Activated CD4-positive, alpha-beta T cell treated with anti-CD3 and anti-CD28 coated beads, Interleukin-2, Interleukin-4, amounts not matched to agents 100 ng/mL and 50 ng/mL, durations not matched to agents 16 hours and 8 hours (primary cell): ENCODE measurements around the gene ARHGAP22.
A peak's percentile ranks its signal among the peaks of the same experiment; 100 is the strongest.

Experiments used
- DNase-seq: peaks from one replicate; pipeline ENCODE4 v3.0.0-alpha.2; 2020; ENCODE audit warnings: low spot score

The ARHGAP22 gene

DNA sequence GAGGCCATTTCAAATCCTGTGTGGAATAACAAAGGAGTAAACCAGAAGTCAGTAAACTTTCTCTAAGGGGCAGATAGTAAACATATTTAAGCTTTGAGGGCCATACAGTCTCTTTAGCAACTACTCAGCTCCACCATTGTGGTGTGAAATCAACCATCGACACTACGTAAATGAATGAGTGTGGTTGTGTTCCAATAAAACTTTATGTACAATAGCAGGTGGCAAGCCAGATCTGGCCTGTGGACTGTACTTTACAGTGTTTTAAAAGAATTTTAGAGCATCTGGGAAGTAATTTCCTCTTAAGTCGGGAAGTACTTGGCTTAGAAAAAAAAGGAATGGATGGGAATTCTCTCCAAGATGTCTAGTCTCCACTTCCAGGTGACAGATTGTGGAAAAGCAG, 71.3 kb downstream of the ARHGAP22 start:
- DNase-seq, result no peak

DNA sequence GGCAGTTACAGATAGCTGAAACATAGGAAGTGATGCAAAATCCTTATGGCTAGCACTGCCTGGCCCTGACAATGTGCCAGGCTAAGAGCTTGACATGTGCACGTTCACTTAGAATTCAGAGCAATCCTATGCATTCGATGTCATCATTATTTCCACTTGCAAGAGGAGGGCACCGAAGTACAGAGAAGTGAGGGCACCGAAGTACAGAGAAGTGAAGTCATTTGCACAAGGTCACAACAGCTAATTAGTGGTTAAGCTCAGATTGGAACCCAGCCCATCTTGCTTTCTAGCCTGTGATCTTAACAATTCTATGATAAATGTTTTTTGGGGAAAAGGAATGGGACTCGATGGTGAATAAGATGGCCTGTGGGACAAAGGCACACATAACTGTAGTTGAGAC, 73.4 kb downstream of the ARHGAP22 start:
- DNase-seq, result no peak

DNA sequence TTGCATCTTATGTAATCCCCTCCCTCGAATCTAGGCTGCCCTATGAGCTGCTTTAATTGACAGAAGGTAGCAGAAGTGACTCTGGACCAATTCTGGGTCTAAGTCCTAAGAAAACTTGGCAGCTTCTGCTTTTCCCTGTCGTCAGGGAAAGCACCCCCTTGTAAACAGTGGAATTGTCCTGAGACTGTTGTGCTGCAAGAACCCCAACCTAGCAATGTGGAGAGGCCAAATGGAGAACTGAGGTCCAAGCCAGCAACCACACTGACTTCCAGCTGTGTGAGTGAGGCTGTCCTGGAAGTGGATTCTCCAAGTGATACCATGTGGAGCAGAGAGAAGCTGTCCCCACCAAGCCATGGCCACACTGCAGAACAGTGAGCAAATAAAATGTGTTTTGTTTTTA, 75.5 kb downstream of the ARHGAP22 start:
- no peak for DNase-seq

DNA sequence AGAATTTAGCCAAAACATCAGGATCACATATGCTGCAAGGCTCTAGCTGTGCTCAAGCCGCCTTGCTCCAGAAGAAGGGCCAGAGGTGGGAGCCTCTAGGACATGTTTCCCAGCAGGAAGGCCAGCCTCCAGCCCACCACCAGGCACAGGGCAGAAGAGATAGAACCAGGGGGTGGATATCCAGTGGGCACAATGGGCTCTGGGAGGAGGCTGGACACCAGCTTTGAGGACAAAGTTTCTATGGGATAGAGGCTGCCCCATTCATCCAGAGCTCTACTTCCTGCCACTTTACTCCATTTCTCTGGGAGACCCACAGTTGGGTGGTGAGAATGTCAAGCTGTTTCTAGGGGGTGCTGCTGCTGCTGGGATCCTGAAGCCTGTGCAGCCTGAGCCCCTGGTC, 77.1 kb downstream of the ARHGAP22 start:
- no peak for DNase-seq

DNA sequence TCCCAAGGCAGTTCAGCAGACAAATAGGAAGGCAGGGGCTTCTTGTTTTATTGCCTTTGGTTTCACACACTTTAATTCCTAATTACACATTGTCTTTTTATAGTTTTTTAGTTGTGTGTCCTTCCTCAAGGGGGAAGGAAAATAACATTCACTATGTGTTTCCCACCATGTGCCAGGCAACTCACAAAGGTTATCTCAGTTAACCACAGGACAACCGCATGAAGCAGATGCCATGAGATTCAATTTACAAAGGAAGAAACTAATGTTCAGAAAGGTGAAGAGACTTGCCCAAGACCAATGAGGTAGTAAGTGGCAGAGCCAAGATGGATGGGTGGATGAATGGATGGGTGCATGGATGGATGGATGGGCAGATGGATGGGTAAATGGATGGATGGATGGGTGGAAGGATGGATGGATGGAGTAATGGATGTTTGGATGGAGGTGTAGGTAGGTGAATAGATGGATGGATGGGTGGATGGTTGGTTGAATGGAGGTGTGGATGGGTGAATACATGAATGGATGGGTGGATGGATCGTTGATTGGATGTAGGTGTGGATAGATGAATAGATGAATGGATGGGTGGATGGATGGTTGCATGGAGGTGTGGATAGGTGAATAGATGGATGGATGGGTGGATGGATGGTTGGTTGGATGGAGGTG, 77.9 kb downstream of the ARHGAP22 start:
- DNase-seq, result no peak

DNA sequence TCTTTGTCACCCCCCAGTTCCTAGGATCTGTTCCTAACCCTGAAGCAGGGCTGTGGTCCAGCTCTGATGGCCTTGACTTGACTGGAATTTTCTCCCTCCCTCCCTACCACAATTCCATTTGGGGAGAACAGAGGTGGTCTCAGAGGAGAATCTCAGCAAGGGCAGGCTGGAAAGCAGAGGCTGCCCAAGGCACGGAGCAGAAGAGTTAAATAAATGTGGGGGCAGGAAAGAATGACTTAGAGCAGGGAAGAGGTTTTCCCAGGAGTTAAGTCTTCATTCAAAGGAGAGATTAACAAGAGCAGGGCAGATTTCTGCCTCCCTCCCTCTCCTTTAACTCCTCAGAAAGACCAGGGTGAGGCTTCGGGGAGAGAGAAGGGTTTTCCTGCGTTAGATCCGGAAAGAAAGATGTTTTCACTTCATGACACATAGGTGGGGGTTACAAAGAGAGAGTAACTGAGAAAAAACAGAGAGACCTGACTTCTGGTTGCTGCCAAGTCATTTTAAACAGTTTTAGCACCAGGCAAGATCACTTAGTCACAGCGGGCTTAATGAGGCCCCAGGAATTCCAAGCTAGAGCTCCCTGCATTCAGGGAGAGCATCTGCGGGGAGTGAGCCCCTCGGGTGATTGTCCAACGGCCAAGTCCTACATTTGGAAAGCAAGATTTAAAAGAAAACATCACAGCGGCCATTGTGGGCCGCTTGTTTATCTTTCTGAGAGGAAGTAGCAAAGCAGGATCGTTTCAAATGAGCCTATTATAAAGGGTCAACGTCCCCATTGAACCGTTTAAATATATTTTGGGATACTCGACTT, 78.7 kb downstream of the ARHGAP22 start:
- DNase-seq, result no peak

DNA sequence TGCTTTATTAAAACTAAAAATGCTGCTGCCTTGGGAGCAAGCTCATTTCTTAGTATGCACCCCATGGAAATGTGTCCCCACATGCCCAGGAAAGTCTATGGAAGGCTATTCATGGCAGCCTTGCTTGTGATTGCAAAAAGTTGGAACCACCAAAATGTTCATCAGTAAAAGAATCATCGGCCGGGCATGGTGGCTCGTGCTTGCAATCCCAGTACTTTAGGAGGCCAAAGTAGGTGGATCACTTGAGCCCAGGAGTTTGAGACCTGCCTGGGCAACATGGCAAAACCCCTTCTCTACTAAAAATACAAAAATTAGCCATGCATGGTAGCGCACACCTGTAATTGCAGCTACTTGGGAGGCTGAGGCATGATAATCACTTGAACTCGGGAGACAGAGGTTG, 79.8 kb downstream of the ARHGAP22 start:
- no peak for DNase-seq

DNA sequence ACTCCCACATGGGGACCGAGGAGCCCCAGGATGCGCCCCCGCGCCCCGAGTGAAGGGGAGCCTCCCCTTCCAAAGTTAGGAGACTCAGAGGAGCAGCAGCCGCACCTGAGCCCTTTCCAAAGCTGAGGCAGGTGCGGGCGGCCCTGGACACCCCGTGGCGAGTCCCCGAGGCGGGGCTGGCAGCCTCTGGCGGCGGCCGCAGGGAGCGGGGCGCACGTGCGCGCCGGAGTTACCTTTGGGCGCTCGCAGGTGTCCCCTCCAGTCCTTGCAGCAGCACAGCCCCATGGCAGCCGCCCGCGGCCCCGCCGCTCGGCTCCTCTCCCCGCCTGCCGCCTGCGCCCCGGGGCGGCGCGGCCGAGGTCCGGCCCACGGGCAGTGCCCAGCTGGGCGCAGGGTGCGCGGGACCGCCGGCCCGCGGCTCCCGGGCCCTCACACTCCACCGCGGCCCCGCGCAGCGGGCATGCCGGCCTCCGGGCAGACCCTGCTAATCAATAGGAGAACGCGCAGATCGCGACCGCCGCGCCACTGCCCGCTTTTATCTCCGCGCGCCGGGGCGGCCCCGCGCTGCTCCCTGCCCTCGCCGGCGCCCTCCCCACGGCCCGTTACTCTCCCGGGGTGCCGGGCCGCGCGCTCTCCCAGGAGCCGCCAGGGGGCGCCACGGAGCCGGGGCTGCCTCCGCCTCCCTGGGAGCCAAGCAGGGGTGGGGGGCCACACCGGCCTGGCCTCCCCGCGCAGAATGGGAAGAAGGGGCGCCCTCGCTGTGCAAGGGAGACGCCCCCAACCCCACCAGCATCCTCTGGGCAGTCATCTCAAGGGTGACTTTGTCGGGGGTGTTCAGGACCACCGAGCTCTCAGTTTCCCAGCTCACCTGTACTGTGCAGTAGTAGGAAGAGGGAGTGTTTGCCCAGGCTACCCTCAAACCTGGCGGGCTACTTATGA, 80.8 kb downstream of the ARHGAP22 start:
- DNase-seq, result no peak

DNA sequence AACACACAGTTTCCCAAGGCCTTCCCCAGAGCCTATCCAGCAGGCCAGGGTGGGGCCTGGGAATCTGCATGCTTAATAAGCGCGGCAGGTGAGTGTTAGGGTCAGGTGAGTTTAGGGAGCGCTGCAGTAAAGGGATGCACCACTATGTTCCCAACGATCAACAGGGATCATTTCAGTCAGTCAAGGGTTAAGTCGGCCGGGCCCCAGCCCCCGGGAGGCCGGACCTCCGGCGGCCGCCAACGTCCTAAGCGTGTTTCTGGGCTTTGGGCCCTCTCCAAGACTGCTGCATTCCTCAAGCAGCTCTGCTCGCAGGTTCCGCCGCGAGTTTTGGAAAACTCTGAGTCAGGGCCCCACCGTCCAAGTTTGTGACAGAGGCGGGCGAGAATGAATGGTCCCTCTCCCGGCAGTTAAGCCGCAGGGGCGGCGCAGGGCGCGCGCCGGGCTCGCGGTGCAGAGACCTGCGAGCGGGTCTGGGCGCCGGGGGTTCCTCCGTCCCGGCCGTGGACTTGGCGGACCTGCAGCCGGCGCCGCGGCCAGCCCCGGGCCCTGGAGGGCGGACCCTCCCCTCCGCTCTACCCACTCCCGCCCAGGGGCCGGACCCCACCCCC, 81.6 kb downstream of the ARHGAP22 start:
- DNase-seq, result no peak

DNA sequence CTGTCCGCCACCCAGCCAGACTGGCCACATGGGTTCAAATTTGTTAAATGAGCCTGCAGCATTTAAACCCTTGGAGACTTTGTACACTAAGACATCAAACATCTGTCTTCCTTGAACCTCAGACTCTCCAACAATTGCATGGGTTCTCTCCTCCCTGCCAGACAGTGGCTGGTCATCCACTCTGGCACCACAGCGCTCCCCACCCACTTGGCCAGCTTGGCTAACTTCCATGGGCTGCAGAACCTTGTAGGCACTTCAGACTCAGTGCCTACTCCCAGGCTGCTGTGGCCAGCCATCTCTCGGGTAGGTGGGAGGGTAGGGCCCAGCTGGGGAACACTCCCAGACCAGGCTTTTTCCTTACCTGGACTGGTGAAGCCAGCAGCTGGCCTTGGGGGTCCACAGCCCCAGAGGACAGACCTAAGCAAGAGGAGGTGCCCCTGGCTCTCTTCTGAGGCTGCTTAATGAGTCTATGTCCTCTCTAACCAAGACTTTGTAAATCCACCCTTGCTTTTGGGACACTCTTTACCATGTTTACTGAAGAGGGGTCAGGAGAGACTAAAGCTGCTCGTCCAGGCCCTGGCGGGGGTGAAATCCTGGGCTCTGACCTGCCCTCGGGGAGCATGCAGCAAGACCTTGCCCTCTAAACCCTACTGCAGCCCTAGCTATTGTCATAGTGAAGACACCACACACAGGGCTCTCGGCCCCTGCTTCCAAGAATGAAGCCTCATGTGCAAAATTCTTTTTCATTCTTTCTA, 82.7 kb downstream of the ARHGAP22 start:
- DNase-seq, result no peak

DNA sequence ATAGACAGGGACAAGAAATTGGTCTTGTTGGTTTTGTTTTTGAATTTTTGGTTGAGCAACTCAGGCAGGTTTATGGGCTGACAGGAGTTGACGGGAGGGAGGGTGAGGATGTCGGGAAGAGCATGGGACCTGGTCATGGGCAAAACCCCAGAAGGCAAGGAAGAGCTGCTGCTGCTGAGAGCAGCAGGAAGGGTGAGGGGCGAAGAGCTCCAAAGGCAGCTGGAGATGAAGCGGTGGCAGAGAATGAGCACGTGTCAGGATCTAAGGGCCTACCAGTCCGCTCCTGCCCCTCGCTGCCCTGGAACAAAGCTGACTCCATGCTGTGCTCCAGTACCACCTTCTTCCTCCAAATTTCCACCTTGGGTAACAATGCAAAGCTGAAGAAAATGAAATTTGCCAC, 84.3 kb downstream of the ARHGAP22 start:
- DNase-seq, result no peak

DNA sequence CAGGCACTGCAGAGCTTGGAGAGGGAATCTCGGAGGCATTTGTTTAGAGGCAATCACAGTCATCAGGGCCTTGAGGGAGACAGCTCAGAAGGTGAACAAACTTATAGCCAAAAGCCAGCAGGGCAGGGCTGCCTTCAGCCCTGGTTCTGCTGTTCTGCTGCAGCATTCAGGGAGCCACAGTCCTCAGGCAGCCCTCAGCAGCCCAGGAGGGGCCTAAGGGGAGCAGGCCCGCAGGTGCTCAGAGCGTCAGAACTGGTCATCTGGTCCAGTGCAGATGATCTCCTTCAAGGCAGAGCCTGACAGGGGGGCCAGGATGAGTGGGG, 84.7 kb downstream of the ARHGAP22 start:
- no peak for DNase-seq

DNA sequence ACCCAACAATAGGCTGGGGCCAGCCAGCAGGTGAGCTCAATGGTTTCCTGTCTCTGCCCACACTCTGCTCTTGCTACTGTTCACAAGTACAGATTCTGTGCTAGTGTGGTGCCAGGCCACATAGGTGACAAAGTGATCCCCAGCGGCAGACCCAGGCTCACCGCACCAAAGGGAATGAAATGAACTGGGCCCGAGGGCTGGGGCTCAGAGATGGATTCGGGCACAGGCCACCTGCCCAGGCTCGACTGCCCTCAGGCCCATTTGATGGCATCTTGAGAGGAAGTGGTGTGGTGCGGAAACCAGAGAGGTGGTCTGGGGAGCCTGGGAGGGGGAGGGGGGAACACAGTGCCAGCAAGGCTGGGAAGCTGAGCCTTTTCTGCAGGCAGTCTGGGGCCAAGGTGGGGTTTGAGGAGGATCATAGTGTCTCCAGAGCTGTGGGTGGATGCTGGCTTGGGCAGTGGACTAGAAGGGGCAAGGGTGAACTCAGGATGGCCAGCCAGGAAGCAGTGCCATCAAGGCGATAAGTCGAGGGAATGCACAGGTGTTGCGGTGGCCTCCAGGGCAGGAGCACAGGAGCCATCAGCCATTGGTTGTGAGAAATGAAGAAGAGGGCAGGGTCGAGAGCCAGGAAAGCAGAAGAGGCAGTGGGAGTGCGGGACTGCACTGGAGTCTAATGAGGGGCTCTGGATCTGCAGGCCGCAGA, 85.2 kb downstream of the ARHGAP22 start:
- DNase-seq, result peak; percentile 9

DNA sequence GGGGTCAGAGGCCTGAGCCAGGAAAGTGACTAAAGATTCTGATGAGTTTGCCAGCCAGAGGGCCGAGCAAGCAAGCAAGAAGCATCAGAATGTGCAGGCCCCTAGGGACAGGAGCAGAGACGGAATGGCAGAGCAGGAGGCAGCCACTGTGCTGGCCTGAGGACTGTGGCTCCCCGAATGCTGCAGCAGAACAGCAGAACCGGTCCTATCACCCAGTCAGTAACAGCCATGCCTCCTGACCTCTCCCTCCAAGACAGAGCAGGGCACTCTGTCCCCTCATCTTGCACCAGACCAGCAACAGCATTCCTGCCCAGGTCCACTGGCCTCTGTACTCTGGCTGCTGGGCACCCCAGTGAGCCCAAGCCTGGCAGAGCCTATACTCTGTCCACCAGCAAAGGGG, 85.9 kb downstream of the ARHGAP22 start:
- no peak for DNase-seq

DNA sequence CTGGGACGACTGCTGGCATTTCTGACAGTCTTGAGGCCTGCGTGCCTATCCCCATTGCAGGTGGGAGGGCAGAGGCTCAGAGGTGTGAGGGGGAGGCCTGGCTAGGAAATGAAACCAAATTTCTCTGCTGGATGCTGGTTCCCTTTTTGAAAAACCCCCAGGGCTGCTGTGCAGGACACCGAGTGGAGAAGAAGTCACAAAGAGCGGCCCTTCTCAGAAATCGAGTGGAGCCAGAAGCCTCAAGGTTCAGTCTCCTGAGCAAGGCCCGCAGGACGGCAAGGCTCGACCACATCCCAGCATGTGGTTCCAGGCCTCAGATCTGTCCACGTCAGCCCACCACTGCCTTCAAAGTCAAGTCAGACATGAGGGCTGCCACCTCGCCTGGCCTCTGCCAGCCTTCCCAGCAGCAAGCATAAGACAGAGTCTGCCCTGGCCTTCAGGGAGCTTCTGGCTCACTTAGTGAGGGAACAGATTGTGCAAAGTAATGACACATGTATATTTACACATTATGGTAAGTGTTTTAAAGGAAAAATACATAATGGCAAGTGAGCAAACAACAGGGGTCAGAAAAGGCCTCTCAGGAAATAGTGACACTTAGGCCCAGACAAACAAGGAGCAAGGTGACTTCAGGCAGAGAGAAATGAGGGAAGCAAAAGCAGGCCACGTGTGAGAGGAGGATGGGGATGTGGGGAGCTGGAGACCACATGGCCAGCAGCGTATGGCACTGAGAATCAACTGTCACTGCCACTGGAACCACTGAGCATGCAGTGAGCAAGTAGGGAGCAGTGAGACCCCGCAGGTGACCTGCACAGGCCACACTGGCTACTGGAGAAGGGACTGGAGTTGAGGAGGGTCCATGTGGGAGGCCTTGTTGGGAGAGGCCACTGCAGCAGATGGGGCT, 86.7 kb downstream of the ARHGAP22 start:
- DNase-seq, result no peak

DNA sequence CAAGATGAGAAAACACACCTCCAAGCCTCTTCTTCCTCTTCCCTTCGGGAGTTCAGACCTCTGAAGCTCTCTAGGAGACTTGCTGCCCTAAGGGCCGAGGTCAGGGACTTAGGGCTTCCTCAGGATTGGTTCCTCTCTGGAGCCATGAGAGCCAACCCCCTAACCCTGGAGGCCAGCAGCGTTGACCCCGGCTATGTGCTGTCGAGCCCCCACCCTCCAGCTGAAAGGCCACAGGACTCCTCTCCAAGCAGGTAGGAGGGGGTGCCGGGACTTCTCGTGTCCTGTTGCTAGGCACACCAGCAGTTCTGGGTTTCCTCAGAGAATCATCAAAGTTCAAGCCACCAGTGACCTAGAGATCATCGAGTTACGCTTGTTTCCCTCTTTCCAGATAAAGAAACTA, 87.4 kb downstream of the ARHGAP22 start:
- no peak for DNase-seq

DNA sequence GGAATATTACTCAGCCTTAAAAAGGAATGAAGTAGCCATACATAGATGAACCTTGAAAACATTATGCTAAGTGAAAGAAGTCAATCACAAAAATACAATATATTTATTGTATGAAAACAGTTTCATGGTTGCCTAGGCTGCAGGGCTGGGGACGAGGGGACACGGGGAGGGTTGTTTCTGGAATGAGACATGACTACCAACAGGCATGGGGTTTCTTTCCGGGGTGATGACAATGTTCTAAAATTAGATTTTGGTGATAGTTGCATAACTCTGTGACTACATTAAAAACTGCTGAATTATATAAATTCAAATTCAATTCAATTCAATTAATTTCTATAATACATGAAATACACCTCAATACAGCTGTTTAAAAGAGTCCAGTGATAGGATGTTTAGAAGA, 88.0 kb downstream of the ARHGAP22 start:
- DNase-seq, result no peak

DNA sequence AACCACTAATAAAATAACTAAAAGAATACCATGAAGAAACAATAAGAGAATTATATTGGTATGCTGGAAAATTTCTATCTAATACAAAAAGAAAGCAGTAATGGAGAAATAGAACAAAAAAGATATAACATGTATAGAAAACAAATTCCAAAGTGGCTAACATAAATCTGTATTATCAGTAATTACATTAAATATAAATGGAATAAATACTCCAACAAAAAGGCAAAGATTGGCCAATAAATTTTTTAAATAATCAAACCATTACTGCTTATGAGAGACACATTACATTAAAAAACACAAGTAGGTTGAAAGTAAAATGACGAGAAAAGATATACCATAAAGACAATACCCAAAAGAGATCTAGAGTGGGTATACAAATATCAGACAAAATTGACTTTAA, 90.0 kb downstream of the ARHGAP22 start:
- DNase-seq, result no peak

DNA sequence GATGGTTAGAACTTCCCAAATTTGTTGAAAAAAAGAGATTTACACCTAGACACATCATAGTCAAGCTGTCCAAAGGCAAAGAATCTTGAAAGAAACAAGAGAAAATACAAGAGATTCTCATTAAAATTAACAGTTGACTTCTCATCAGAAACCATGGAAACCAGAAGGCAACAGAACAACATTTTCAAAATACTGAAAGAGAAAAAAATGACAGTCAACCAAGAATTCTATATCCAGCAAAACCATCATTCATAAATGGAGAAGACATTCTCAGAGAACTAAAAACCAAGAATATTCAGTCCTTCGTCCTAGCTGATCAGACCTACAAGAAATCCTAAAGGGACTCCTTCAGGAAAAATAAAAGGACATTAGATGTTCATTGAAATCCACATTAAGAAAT, 90.6 kb downstream of the ARHGAP22 start:
- DNase-seq, result no peak

DNA sequence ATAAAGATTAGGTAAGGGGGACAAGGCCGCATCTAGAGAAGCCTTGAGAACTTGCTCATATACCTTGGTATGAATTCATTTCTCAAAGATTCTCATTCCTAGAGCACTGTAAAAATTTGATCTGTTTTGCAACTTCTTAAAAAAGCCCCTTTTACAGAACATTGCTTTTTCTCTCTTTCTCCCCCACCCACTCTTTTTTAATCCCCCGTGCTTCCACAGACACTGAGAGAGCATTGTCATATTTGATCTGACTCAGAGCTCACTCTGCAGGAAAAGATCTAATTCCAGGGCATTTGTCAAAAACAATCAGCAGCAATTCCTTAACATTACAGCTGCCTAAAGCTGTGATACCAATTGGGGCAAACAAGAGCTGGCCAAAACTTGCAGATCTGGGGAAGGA, 92.0 kb downstream of the ARHGAP22 start:
- DNase-seq, result no peak
